LHCN-M2 (cell line): Measurements from ENCODE around the gene SPARC. TPM values are rescaled to one million over a fixed set of nuclear protein-coding genes. Genes with fewer than 3 reads are reported as not detected.

ENCODE experiments used
- DNase-seq: peaks from one replicate; pipeline ENCODE4 v3.0.0-alpha.2; 2012; ENCODE audit warnings: low read depth
- total RNA-seq: library from RNA; depleted of rRNA; stranded (reverse); fragments of >200 nt; gene quantifications from 2 replicates; pipeline ENCODE4 v1.2.3, GENCODE V29; 2014

The SPARC gene
- total RNA-seq, 1 experiment from 2014 or later: 1,163 TPM

DNA sequence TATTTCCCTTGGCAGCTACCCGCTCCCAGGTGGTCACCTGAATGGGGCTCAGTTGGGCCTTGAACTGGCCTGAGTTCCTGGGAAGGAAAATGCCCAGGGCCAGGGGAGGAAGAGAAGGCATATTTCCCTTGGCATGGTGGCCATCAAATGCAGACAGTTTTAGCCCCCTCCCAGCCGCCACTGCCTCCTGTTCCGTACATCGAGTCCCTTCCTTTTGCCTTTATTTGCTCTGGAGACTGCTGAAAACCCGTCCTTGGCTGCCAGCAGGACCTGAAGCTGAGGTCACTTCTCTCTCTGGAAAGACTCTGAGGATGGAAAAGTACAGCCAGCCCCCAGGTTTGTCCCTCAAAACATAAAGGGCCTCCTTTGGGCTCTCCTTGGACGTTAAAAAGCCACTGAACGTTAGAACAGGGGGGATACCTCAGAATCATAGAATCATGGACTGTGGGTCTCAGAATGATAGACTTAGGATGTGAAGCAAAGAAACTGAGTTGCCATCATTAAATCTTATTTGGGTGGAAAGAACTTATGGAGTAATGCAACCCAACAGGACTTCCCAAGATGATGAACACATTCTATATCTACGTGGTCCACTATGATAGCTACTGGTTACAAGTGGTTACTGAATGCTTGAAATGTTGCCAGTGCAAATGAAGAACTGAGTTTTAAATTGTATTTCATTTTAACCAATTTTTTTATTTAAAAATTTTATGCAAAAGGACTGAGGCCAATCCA, 7.1 kb downstream of the SPARC start:
- DNase-seq: no peak

DNA sequence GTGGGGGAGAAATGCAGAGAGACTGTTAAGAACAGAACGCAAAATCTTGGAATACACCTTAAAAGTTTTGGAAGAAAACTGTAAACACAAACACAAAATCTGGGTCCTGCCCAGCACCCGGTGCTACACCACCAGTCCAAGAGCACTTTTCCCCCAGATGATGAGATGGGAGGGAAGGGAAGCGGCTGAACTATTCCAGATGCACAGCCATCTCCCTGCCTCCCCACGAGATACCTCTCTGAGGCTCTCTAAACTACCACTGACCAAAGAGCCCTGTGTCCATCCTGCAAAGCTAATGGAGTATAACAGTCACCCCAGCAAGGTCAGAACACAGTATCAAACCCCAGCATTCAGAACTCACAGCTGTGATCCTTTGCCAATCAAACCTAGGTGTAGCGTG, 8.0 kb downstream of the SPARC start:
- no peak for DNase-seq

DNA sequence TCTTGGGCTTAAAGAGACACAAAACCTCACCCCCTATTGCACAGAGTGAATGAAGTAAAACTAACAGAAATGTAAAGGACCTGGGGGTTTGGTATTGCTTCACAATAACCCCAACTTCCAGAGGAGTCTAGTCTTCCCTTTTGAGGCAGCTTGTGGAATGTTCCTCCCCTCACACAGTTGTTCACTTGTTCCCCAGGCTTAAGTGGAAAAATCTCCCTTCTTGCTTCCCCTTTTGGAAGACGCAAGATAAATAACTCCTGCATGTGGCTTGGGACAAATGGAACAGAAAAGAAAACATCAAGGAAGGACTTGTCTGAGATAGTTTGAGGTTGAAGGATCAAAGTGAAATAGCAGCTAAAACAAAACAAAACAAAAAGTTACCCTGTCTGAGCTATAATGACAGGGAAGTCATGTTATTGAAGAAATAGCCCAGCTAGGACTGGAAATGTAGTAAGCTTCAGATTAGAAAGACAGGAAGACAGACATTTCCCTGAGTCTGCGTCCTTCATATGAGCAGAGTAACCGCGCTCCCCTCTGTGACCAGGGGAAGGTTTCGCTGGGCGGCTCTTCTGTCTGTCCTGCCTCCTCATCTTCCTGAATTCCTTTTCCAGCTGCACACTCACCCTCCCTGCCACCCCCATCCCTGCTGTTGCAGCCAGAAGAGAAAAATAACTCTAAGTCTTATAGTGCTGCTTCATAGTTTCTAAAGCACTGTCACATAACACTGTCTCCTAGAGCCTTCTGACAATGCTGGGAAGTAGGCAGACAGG, 8.8 kb downstream of the SPARC start:
- DNase-seq: no peak

DNA sequence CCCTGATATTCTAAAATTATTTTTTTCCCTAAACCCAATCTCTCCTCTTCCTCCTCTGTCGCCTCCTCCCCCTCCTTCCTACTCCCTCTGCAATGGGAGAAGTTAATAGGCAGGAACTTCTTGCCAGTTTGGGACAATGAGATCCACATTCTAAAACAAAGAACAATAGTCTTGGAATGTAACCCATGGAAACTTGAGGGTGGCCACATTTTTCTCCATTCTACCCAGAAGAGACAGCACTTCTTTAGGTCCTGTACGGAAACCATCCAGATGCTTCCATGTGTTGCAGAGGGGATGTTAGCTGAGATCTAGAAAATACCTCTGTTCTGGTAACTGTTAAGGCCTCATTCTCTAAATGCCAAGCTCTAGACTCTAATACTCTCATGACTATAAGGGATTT, 10.0 kb downstream of the SPARC start:
- DNase-seq: no peak

DNA sequence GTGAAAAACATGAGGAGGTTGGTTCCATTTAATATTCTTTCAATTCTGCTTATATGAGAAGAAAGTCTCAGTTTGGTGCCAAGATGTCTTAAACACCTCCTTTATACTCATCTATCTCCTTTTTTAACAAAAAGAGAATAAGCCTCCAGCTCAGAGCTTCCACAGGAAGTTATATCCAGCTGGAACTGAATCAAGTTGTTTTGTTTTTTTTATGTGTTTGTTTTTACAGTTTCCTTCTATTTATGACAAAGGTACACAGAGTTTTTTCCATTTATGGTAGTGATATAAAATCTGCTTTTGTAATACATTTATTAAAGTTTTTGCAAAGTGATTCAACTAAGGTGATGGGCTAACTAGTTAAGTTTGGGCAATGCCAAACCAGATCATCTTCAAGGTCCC, 10.4 kb downstream of the SPARC start:
- DNase-seq: no peak

DNA sequence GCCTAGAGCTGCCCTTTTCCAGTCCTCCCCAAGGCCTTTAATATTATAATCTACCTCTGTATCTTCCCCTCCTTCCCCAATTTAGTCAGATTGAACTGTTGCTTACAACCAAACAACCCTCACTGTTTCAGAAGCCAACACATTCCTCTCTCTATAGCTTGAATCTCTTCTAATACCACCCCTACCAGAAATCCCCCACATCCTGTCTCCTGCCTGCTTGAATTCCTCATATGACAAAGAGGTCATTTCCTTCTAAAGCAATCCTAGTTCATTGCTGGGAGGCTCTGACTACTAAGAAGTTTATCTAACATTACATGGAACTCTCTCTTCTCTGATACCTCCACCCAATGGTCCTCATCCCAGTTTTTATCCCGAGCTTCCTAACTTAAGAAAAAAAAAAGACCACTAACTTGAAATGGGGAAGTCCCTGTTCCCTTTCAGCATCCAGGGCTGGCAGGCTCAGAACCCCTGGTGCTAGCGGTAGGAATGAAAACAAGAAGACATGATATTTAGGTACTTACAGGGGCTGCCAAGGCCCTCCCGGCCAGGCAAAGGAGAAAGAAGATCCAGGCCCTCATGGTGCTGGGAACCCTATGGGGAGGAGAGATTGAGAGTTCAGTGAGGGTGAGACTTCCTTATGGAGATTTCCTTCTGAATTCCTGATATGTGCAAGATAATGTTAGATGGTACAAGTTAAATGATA, 11.0 kb downstream of the SPARC start:
- DNase-seq: peak; percentile 70

DNA sequence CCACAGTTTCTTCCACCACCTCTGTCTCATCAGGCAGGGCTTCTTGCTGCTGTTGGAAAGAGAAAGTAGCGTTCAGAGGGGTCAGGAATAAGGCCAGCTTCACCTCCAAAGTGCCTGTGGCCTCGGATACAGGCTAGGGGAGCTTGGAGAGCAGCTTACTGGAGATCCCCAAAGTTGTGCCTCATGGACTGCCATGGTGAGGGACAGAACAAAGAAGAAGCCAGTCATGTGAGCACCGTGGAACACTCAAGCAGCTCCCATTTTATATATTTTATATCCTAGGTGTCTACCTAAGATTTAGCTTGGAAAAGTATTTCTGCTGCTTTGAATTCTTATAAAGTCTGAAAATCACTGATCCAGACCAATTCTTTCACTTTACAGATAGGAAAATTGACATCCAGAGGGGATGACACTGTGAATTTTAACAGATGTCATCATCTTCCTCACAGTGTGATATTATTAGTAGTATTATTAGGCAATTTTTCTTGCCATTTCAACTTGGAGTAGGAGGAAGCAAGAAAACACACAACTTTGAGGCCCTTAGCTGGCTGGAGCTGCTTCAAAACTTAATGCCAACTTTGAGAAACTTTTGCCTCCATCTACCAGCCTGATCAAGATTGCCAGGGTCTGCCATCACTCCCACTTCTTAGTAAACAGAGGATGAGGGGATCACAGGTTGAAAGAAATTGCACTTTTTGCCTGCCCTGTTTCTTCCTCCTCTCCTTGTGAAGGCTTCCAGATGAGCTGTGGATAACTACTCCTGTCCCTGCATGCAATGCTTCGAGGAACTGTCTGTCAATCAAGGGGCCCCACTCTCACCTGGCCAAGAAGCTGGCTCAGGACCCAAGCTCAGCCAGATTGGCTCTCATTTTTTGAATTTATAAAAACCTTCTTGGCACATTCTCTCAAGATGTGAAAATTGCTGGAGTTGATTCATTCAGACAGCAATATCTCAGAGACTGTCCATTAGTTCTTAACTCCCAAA, 11.8 kb downstream of the SPARC start:
- no peak for DNase-seq

DNA sequence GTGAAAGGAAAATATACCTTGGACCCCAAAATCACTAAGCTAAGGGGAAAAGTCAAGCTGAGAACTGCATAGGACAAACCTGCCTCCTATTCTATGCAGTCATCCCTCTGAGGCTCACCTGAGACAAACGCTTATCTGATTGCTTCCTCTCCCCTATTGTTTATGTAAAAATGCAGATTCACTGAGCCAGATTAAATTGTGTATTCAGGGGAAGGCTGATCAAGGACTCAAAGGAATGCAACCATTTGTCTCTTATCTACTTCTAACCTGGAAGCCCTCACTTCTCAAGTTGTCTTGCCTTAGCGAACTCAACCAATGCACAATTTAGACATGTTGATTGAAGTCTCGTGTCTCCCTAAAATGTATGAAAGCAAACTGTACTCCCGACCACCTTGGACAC, 13.3 kb downstream of the SPARC start:
- no peak for DNase-seq

DNA sequence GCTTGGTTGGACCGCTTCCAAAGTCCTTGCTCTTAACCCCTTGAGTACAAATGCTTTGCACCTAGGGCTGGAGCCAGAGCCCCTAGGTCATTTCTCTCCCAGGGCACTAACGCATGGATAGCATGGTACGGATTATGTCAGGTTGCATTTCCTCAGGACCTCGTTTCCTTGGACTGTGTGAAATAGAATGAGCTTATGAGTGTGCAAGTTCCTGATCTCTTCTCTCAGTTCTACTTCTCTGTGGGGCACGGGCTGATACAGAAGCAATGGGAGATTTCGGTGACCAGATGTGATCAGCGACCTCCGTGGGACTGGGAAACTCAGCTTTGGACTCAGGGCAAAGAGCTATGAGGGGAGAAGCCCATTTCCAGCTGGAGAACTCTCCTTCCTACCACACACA, 14.2 kb downstream of the SPARC start:
- DNase-seq: no peak

DNA sequence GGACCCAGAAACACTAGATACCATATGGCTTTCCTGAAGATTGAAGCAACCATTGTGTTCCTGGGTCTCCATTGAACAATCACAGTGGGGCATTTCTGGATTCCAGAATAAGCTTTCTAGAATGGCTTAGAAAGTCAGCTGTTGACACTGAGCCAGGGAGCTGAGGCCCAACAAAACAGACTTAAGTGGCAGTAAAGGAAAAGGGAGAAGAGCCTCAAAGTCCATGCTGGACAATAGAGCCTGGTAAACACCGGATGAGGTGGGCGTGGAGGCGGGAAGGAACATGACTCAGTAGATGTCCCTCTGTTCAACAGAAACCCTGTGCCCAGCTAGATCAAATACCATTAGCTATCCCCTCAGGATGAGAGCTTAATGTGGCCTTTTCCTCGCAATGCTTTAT, 14.8 kb downstream of the SPARC start:
- peak; percentile 87 for DNase-seq

DNA sequence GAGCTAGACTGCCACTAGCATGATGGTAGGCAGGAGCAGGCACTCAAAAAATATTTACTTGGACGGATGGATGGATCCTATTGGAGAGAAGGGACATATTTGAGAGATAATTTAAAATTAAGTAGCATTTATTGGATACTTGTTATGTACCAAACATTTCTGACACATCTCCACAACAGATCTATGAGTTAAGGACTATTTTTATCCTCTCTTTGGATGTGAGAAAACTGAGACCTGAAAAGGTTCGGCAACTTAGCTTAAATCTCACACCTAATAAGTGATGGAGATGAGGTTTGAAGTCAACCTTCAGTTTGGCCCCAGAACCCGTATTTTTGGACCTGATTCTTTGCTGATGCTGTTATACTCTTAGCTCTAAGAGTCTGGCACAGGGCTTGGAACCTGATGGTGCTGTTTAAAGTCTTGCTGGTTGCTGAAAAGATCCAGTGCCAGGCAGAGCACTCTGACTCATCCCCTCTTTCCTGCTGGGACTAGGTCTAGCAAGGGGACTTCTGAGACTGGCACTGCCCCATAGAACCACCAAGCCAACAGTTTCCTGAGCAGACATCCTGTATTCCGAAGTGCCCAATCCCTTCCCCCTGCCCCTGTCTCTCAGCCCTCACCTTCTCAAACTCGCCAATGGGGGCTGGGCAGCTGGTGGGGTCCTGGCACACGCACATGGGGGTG, 15.6 kb downstream of the SPARC start:
- DNase-seq: peak; percentile 81

DNA sequence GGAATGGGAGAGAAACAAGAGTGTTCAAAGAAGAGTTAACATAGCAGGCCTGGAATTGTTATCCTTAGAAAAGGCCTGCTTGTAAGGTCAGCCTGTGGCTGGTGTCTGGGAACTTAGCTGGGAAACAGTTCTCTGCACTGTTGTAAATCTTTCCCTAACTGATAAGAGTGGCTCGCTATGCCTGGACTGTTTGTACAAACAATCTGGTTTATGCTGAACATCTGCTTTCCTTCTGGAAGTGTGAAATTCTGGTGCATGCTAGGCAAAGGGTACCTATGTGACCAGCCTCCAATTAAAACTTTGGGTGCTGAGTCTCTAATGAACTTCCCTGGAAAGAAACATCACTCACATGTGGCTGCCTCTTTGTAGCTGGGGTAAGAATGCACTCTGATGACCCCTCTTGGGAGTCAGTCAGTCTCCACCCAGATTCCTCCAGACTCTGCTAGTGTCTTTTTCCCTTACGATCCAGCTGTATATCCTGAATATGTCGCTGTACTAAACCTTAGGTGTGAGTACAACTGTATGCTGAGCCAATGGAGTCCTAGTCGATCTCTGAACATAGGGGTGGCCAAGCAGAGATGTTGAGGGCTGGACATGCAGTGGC, 16.5 kb downstream of the SPARC start:
- DNase-seq: no peak

DNA sequence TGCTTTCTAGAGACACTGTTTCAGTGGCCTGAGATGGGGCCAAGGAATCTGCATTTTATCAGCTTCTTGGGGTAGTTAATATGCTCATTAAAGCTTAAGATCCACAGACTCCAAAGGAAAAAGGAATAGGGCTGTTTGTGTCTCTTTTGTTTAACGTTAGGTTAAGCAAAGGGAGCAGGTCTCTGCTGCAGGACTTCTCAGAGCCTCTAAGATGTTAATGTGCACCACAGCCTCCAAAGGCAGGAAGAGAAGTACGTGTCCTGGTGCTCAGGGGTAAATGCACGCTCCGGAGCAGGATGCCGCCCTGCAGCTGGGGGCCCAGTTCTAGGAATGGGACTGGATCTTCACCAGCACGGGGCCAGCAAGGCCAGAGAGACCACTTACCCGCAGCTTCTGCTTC, 19.6 kb downstream of the SPARC start:
- no peak for DNase-seq

DNA sequence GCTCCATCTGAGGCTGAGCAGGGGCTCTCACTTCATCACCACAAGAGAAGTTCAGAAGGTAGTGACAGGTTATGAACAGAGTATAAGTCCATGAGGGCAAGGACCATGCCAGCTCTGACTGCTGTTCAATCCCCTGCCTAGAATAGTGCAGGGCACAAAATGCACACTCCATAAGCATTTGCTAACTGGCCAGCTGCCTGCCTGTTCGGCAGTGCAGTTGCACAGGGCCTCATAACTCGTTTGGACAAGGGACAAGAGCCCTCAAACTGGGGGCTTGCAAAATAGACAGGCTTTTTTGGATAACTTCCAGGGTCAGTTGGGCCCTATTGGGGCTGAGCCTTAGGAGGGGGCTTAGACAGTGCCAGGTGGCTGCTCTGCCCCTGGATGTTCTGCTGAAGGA, 21.1 kb downstream of the SPARC start:
- no peak for DNase-seq

DNA sequence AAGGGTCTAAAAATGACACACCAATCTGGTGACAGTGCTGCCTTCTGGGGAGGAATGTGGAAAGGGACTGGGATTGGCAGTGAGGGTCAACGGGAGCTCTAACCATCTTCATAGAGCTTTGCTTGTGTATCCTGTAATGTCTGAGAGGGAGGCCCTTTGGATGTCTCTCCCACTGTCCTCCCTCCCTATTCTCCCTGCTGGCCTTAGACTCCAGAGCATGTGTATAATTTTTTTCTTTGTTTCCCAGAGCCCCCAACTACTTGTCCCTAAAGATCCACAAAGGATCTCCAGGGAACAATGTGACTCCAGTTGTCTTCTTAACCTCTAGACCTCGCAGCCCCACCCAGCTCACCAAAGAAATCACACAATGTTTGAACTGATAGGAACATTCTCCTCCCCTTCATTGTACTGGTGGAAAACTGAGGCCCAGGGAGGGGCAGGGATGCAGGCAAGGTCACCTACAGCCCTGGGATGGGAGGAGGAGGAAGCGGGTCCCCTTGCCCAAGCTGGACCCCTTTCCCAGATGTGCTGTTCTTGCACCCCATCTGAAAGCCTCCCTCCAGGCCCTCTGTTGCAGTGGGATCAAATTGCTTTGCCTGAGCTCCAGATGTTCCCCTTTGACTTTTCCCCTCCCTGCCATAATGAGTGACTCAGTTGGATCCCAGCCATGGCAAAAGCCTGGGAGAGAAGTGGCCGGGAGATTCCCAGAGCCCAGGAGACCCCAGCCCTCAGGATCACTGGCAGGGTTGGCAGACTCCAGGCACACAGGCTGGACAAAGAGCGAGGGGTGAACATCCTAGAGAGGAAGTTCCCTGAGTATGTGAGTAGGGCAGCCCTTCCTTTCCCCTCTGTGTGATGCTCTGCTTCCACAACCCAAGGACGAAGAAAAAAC, 21.8 kb downstream of the SPARC start:
- peak; percentile 85 for DNase-seq

DNA sequence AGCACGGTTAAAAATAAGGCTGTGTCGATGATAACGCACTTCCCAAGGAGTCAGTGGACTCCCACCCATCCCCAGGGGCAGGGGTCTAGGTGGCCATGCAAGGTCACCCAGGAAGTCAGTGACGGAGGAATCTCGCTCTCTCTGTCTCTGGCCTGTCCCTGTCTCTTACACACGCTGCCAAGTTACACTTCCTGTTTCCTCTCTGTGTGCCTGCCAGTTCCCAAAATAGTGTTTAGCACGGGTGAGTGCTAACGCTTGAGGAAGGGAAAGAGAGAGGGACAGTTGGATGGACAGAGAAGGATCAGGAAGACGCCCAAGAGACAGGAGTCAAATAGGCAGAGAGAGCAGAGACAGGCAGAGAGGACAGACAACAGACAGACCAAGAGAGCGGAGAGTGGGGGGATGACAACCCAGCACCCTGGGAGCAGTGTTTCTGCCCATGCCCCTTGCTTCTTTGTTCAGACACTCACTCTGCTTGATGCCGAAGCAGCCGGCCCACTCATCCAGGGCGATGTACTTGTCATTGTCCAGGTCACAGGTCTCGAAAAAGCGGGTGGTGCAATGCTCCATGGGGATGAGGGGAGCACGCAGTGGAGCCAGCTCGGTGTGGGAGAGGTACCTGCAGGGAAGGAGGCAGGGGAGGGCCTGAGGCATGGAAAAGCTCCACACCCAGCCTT, 23.0 kb downstream of the SPARC start:
- DNase-seq: no peak

DNA sequence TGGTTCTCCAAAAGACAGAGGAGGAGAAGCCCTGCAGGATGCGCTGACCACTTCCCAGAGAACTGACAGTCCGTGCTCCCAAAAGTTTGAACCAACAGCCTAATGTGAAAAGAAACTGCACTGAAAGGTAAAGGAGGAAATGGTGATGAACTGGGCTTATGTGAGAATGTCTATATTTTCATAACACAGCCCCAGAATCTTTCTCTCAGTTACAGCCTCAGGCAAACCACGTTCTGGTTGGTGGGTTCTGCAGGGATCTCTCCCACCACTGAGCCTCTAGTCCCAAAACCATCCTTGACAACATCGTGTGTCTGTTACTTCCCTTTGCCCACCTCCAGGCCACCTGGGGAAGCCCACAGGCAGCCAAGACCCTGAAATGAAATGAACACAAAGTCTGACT, 23.9 kb downstream of the SPARC start:
- no peak for DNase-seq

DNA sequence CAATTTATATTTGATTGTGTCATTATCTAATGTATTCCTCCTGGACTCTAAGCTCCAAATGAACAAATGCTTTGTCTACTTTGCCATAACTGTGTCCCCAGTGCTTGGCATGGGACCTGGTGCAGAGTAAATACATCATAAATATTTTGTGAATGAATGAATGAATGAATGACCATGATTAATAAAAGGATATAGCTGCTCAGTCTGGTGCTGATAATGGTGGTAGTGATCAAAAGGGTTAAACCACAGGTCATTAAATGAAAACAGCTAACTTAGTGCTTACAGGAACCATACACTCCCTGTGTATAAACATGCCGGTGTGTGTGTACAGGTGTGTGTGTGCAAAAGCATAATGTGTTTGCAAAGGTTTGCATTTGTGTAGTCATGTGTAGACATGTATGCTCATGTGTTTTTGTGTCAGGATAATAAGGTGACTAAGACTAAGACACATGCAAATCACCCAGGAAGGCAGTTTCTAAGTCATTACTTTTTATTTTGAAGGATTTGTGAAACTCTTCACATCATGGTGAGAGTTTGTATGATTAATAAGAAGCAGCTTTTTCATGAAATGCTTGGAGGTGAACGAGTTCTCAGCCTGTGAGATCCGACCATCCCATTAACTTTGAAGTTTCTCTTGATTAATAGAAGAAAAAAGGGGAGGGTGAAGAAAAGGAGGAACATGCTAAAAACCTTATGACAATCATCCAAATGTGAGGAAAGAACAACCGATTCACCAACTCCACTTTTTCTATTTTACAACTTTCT, 24.6 kb downstream of the SPARC start:
- DNase-seq: no peak
